Natural killer cell (primary cell): Measurements from ENCODE around the gene ZG16. TPM values are rescaled to one million over a fixed set of nuclear protein-coding genes. Genes with fewer than 3 reads are reported as not detected.
A peak's percentile ranks its signal among the peaks of the same experiment; 100 is the strongest.

Experiments used
- ATAC-seq, 3 donors: fragments of 150-1000 bp in 2 of 3; fragments of 200-7000 bp in 1 of 3; cut with Tn5 transposase; 1 replicate in 1 of 3; 2 replicates in 2 of 3; pipeline ENCODE4 v1.10.0; 2021; ENCODE audit warnings: mild to moderate bottlenecking in 2 of 3, moderate library complexity in 2 of 3
- DNase-seq, 2 donors: peaks; one replicate each; pipeline versions ENCODE4 v3.0.0 to v3.0.0-alpha.2; 2013 to 2021; ENCODE audit warnings: mixed read lengths in 1 of 2
- H3K27ac ChIP-seq: one replicate; pipeline ENCODE4 v1.5.1; 2013; ENCODE audit warnings: mild to moderate bottlenecking, low read length
- H3K27me3 ChIP-seq: one replicate; pipeline ENCODE4 v1.6.1; 2013; ENCODE audit warnings: low read length; ENCODE audit not compliant: control insufficient read depth, insufficient read depth
- H3K36me3 ChIP-seq: one replicate; pipeline ENCODE4 v1.6.1; 2013; ENCODE audit warnings: low read length; ENCODE audit not compliant: control insufficient read depth, insufficient read depth
- H3K4me1 ChIP-seq: one replicate; pipeline ENCODE4 v1.6.1; 2013; ENCODE audit warnings: low read length; ENCODE audit not compliant: control insufficient read depth, insufficient read depth
- H3K4me3 ChIP-seq: one replicate; pipeline ENCODE4 v1.5.1; 2013; ENCODE audit warnings: low read length
- H3K9me3 ChIP-seq: one replicate; pipeline ENCODE4 v1.6.1; 2013; ENCODE audit warnings: low read length; ENCODE audit not compliant: control insufficient read depth, insufficient read depth
- H3K27ac Mint-ChIP-seq, 2 donors: one replicate each; pipeline ENCODE4 v1.8.0; 2022; ENCODE audit warnings: mild to moderate bottlenecking in 2 of 2, mixed read lengths in 2 of 2, moderate library complexity in 1 of 2
- H3K27me3 Mint-ChIP-seq, 2 donors: one replicate each; pipeline ENCODE4 v1.8.0; 2022; ENCODE audit warnings: low read depth in 2 of 2, mixed read lengths in 2 of 2
- H3K36me3 Mint-ChIP-seq: one replicate; pipeline ENCODE4 v1.8.0; 2022; ENCODE audit warnings: mixed read lengths
- H3K4me1 Mint-ChIP-seq, 2 donors: one replicate each; pipeline ENCODE4 v1.8.0; 2022; ENCODE audit warnings: mixed read lengths in 2 of 2
- H3K4me3 Mint-ChIP-seq: one replicate; pipeline ENCODE4 v1.8.0; 2022; ENCODE audit warnings: mild to moderate bottlenecking, moderate library complexity, mixed read lengths
- H3K9me3 Mint-ChIP-seq, 2 donors: one replicate each; pipeline ENCODE4 v1.8.0; 2022; ENCODE audit warnings: mixed read lengths in 2 of 2
- WGBS: methylation state at CpG from one replicate; pipeline ENCODE4 v1.1.7; 2013; ENCODE audit warnings: missing lambda C conversion rate; ENCODE audit not compliant: insufficient coverage; 5-methylcytosine and 5-hydroxymethylcytosine counted together
- intact Hi-C: fragments of 100-400 bp; cut with micrococcal nuclease; formaldehyde crosslinking; loops from one replicate; pipeline ENCODE4 v1.14.2; 2022
- total RNA-seq, 4 donors: library from RNA; stranded (reverse); fragments of 120-200 nt in 1 of 4; gene quantifications; one replicate each; pipeline versions ENCODE4 v1.2.3 to v1.2.4, GENCODE V29; 2013 to 2022
- TF ChIP-seq, protein P1 (sequence below): fragments of 200-600 bp; IDR thresholded peaks from one replicate; pipeline ENCODE4 v1.8.0; 2022; ENCODE audit warnings: antibody characterized with exemption

Gene ZG16
- total RNA-seq, 3 donors from 2014 or later (not counting 1 experiment from before 2014, with no cell fraction given): not detected

- no peaks in the 10 kb centered on the region for H3K27me3 Mint-ChIP-seq
- H3K27ac ChIP-seq: peak overlapping the region; percentile 94
- H3K36me3 Mint-ChIP-seq: no peaks in the 10 kb centered on the region
- peak in 1 of 2 donors; percentile 24 for DNase-seq
- H3K4me3 ChIP-seq: no peak overlapping the region
- intact Hi-C loops: loop anchor here (5.0 kb wide), 3 partner anchors 163 to 563 kb away; partner anchors contain the start of genes MYL11, TAOK2 and TBC1D10B
- TF ChIP-seq, protein P1, sequence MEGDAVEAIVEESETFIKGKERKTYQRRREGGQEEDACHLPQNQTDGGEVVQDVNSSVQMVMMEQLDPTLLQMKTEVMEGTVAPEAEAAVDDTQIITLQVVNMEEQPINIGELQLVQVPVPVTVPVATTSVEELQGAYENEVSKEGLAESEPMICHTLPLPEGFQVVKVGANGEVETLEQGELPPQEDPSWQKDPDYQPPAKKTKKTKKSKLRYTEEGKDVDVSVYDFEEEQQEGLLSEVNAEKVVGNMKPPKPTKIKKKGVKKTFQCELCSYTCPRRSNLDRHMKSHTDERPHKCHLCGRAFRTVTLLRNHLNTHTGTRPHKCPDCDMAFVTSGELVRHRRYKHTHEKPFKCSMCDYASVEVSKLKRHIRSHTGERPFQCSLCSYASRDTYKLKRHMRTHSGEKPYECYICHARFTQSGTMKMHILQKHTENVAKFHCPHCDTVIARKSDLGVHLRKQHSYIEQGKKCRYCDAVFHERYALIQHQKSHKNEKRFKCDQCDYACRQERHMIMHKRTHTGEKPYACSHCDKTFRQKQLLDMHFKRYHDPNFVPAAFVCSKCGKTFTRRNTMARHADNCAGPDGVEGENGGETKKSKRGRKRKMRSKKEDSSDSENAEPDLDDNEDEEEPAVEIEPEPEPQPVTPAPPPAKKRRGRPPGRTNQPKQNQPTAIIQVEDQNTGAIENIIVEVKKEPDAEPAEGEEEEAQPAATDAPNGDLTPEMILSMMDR: no peak
- no peak for ATAC-seq
- no peaks in the 10 kb centered on the region for H3K9me3 ChIP-seq
- H3K4me3 Mint-ChIP-seq: peak overlapping the region; percentile 86
- WGBS: 75% methylated on average over 28 of the region's 31 CpGs
- peaks cover 63% of the 10 kb centered on the region for H3K4me1 ChIP-seq
- peaks cover 37 to 64% of the 10 kb centered on the region in 2 donors for H3K4me1 Mint-ChIP-seq
- H3K9me3 Mint-ChIP-seq: no peaks in the 10 kb centered on the region
- H3K36me3 ChIP-seq: peaks cover 20% of the 10 kb centered on the region
- H3K27ac Mint-ChIP-seq: peak overlapping the region; percentile 93
- no peaks in the 10 kb centered on the region for H3K27me3 ChIP-seq
Measured at GRCh38 chr16:29809031-29809747, 31.1 kb downstream of the ZG16 start.

DNA sequence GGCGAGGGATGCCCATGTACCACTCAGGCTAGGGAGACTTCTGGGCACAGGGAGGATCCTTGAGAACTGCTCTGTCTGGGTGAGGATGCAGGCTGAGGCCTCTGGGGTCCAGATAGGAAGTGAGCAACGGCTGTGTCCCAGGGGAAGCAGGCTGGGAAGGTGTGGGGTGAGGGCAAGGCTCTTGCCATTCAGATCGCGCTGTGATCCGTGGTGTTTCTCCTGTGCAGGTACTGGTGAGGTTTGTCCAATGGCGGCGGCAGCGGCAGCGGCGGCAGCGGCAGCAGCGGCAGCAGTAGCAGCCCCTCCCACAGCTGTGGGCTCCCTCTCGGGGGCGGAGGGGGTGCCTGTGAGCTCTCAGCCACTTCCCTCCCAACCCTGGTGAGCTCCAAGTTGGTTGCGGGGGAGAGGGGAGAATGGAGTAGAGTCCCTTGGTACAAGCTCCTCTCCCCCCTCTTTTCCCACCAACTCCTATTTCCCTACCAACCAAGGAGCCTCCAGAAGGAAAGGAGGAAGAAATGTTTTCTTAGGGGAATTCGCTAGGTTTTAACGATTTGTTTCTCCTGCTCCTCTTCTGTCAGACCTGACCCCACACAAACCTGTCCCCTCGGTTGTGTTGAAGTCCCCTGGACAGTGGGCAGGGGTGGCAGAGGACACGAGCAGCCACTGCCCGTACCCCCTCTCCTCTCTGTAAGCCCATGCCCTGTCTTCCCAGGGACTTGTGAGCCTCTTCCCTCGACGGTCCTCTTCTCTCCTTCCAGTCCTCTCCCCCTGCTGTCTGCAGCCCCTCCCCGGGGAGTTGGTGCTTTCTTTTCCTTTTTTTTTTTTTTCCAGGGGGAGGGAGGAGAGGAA, 32.0 kb downstream of the ZG16 start:
- H3K9me3 ChIP-seq: no peaks in the 10 kb centered on the region
- ATAC-seq (no peak), DNase-seq (peak in 1 of 2 donors; percentile 74)
- peaks cover 20% of the 10 kb centered on the region for H3K36me3 ChIP-seq
- H3K4me1 ChIP-seq: peaks cover 61% of the 10 kb centered on the region
- H3K4me3 ChIP-seq: no peak overlapping the region
- WGBS: 68% methylated on average over 21 of the region's 23 CpGs
- Mint-ChIP-seq H3K36me3 (no peaks in the 10 kb centered on the region), H3K27me3 (peaks cover 0 to 2% of the 10 kb centered on the region in 2 donors), H3K4me1 (peaks cover 35 to 66% of the 10 kb centered on the region in 2 donors), H3K4me3 (peak overlapping the region; percentile 55), H3K27ac (peak overlapping the region; percentile 78 to 85), H3K9me3 (no peaks in the 10 kb centered on the region)
- H3K27ac ChIP-seq: peak overlapping the region; percentile 59
- intact Hi-C loops: loop anchor here (5.0 kb wide), 3 partner anchors 162 to 562 kb away; partner anchors contain the start of genes MYL11, TAOK2 and TBC1D10B
- TF ChIP-seq, protein P1: no peak
- H3K27me3 ChIP-seq: no peaks in the 10 kb centered on the region

DNA sequence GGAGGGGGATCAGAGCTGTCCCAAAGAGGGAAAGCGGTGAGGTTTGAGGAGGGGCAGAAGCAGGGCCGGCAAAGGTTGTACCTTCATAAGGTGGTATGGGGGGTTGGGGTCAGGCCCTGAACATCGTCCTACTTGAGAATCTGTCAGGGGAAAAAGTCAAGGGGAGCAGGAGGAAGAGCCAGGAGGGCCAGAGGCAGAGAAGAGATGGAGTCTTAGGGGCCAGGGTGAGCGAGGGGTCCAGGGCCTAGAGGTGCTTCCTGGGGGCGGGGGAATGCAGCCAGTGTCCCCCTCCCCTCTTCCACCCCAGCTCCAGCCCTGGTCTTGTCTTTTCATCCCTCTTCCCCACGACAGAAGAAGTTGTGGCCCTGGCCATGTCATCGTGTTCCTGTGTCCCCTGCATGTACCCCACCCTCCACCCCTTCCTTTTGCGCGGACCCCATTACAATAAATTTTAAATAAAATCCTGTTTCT, 32.7 kb downstream of the ZG16 start:
- DNase-seq (no peak), ATAC-seq (no peak)
- peaks cover 37 to 69% of the 10 kb centered on the region in 2 donors for H3K4me1 Mint-ChIP-seq
- H3K4me3 Mint-ChIP-seq: peak overlapping the region; percentile 87
- peak overlapping the region; percentile 59 for H3K27ac ChIP-seq
- TF ChIP-seq, protein P1: no peak
- peak overlapping the region; percentile 78 to 85 for H3K27ac Mint-ChIP-seq
- peak overlapping the region; percentile 49 for H3K4me3 ChIP-seq
- intact Hi-C loops: no loop called here
- H3K9me3 ChIP-seq: no peaks in the 10 kb centered on the region
- peaks cover 66% of the 10 kb centered on the region for H3K4me1 ChIP-seq
- H3K36me3 ChIP-seq: peaks cover 20% of the 10 kb centered on the region
- H3K27me3 Mint-ChIP-seq: peaks cover 0 to 2% of the 10 kb centered on the region in 2 donors
- no peaks in the 10 kb centered on the region for H3K36me3 Mint-ChIP-seq
- H3K27me3 ChIP-seq: no peaks in the 10 kb centered on the region
- H3K9me3 Mint-ChIP-seq: no peaks in the 10 kb centered on the region
- WGBS: 49% methylated on average over 9 of the region's 9 CpGs
